OCI-M1 (cell line): ENCODE measurements around the gene EEPD1.
A peak's percentile ranks its signal among the peaks of the same experiment; 100 is the strongest.
"Not testable (repeated sequence)": the region's sequence is repeated elsewhere in the genome, so short reads cannot be mapped to it uniquely, and the experiment has no call there.

ENCODE experiments used
- DNase-seq: peaks from one replicate; lab custom pipeline; 2025; lab: John Stamatoyannopoulos, UW

EEPD1 gene

DNA sequence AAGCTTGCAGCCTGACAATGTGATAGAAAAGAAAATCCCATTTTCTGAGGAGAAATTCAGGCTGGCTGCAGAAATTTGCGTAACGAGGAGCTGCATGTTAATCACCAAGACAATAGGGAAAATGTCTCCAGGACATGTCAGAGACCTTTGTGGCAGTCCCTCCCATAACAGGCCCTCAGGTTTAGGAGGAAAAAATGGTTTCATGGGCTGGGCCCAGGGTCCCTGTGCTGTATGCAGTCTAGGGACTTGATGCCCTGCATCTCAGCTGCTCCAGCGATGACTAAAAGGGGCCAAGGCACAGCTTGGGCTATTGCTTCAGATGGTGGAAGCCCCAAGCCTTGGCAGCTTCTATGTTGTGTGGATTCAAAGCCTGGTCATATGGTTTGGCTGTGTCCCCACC lies 168.2 kb downstream of the EEPD1 start:
- not testable (repeated sequence) for DNase-seq

DNA sequence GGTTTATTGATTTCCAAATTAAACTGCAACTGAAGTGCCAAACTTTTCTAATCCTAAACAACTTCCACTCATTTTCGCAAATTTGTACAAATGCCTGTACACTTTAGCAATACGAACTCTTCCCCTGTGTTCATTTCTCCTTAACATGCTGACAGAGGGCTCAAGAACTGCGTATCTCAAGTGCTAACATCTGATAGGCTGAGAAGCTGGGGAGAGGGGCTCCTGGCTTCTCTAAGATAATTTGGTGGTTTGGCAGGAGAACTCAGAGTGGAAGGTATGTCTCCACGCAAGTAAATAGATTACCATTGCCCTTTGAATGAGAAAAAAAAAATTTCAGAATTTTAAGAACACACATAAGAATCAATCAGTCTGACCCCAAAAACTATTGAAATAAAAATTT lies 183.3 kb downstream of the EEPD1 start:
- peak; percentile 65 for DNase-seq

DNA sequence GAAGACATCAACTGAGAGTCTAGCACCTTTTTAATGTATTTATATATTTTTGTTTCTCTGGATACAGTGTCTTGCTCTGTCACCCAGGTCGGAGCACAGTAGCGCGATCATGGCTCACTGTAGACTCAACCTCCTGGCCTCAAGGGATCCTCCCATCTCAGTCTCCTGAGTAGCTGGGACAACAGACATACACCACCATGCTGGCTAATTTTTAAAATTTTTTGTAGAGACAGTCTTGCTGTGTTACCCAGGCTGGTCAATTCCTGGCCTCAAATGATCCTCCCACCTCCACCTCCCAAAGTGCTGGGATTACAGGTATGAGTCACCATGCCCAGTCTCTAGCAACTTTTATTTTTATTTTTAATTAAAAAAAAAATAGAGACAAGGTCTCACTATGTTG lies 185.2 kb downstream of the EEPD1 start:
- no peak for DNase-seq

DNA sequence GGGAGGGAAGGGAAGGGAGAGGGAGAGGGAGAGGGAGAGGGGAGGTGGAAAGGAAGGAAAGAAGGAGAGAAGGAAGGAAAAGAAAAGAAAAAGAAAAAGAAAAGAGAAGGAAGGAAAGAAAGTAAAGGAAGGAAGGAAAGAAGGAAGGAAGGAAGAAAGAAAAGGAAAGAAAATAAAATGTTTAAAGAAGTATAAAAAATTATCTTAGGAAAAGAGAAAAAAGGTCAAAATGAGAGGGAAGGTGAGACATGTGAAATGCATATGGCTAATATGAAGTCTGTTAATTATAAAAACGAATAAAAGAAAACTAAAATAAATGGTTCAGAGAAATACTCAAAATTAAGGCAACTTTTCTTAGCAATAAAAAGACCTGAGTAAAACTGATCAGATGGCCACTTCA lies 190.5 kb downstream of the EEPD1 start:
- no peak for DNase-seq

DNA sequence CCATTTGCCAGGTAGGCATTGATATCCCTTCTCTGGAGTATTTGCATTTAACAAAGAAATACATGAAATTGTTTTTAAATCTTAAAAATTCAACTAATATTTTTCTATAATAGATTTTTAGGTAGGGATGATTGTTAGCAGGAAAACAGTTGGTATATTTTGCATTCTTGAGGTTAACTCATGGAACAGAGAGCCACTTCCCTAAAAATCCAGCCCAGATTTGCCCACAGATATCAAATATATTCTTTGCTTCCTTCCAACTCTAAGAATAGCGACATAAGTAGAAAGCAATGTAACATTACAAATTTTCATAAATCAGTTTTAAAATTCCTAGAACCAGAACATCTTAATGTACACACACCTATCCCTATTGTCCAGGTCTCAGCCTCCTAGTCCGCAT lies 191.6 kb downstream of the EEPD1 start:
- no peak for DNase-seq

DNA sequence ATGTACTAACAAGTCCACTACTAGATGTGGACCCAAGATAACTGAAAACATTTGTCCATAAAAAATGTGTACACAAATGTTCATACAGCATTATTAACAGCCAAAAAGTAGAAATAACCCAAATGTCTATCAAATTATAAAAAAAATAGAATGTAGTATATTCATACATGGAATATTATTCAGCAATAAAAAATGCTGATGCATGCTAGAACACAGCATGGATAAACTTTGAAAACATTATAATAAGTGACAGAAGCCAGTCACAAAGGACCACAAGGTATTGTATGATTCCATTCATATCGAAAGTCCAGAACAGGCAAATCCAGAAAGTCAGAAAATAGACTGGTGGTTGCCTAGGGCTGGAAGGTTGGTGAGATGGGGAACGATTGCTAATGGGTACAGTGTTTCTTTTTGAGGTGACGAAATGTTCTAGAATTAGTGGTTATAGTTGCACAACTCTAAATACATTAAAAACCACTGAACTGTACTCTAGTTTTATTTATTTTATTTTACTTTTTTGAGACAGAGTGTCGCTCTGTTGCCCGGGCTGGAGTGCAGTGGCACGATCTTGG lies 193.3 kb downstream of the EEPD1 start:
- DNase-seq = no peak

DNA sequence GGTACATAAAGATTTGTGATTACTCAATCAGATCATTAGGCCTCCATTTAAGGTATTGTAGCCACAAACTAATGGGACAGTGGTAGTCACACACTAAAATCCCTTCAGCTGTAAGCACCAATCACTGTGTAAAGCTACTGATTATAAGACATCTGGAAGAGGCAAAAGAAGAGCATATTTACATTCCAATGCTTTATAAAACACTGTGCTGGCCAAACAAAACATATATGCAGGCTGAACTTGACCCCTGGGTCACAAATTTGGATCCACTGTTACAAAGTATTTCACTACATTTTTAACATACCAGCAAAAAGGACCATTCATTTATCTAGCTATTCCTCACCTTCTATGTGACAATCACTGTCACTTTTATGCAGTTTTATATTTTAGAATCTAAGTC lies 195.2 kb downstream of the EEPD1 start:
- no peak for DNase-seq

DNA sequence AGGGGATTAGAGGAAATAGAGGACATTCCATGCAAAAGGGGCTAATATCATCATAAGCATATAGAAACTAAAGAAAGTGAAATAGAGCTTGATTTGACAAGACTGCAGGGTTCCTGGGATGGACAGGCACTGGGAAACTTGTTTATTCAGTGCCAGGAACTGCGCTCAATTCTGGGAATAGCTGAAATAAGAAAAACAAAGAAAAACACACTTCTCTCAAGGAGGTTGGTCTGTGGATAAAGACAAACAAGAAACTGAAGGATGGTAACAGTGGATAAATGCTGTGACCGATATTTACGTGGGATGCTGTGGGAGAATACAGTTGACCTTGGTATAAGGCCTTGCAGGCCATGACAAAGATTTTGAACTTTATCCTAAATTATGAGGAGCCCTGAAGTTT lies 195.7 kb downstream of the EEPD1 start:
- no peak for DNase-seq

DNA sequence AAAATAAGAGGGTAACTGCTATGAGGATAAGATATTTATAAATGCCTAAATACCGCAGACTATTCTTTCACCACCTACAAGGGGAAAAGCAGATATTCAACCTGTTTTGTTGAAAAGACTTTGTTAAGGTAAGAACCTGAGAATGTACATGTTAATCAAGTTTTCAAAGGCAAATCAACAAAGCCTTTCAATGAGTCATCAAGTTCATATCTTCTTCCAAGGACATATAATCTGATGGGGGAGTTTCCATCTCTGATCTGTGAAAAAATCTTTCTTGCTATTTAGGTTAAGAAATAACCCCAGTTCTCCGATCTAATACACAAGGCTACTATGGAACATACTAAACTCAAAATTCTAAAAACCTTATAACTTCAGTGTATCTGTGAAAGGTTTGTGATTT lies 196.6 kb downstream of the EEPD1 start:
- no peak for DNase-seq
